ENCODE measurements around the gene PRR29.
"Not testable (repeated sequence)": the region's sequence is repeated elsewhere in the genome, so short reads cannot be mapped to it uniquely, and the experiment has no call there.

The PRR29 gene

DNA sequence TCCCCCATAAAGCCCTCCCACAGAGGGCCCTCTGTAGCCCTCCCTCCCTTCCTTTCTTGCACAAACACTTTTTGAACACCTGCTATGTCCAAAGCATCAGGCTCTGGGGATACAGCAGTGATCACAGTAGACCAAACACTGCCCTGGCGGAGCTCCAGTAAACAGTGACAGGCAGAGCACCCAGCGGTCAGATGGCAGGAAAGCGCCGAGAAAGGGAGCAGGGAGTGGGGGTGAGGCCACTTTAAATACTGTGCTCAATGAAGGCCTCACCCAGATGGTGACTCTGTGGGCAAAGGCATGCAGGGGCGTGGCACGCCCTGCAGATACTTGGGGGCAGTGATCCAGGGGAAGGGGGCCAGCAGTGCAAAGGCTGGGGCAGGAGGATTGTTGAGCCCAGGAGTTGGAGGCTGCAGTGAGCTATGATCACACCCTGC lies 7.6 kb downstream of the PRR29 start:
- TF ChIP-seq, protein P1, sequence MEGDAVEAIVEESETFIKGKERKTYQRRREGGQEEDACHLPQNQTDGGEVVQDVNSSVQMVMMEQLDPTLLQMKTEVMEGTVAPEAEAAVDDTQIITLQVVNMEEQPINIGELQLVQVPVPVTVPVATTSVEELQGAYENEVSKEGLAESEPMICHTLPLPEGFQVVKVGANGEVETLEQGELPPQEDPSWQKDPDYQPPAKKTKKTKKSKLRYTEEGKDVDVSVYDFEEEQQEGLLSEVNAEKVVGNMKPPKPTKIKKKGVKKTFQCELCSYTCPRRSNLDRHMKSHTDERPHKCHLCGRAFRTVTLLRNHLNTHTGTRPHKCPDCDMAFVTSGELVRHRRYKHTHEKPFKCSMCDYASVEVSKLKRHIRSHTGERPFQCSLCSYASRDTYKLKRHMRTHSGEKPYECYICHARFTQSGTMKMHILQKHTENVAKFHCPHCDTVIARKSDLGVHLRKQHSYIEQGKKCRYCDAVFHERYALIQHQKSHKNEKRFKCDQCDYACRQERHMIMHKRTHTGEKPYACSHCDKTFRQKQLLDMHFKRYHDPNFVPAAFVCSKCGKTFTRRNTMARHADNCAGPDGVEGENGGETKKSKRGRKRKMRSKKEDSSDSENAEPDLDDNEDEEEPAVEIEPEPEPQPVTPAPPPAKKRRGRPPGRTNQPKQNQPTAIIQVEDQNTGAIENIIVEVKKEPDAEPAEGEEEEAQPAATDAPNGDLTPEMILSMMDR (IDR thresholded peaks at IDR 0.05; ENCODE audit: borderline replicate concordance, control extremely low read depth, extremely low read depth, insufficient read depth, missing control alignments): no peak

DNA sequence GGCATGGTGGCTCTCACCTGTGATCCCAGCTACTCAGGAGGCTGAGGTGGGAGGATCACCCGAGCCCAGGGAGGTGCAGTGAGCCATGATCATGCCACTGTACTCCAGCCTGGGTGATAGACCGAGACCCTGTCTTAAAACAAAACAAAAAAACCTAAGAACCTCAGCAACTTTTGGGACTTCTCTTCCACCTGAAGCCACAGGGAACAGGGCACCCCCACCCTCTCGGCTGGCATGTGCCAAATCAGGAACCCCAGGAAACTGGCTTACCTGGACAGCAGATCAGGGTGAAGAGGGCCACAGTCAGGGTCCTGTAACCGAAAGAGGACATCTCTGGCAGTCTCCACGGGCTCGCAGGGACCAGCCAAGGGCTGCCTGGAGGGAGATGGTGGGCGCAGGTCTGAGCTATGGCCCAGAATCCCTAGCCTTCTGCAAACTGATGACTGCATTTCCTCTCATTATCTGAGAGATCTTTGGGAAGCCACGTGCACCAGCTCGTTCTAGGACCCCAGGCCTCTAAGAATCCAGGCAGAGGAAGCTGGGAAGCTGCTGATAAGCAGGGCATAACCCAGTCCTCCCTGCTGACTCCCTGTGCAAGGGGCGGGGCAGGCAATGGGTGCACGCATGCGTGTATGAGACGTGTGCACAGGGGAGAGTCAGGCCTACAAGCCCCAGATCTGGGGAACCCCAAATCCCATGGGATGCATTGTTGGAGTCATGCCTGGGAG lies 8.4 kb downstream of the PRR29 start:
- TF ChIP-seq, protein P1 (IDR thresholded peaks at IDR 0.05; ENCODE audit: borderline replicate concordance, control extremely low read depth, extremely low read depth, insufficient read depth, missing control alignments): no peak

More for the DNA sequence above, 7.6 kb downstream of the PRR29 start:
- no peak for DNase-seq (ENCODE audit: low spot score)
- in situ Hi-C loops (cut with MboI; ENCODE audit: low sequenced_read_pairs, unreplicated experiment): no loop called here

DNA sequence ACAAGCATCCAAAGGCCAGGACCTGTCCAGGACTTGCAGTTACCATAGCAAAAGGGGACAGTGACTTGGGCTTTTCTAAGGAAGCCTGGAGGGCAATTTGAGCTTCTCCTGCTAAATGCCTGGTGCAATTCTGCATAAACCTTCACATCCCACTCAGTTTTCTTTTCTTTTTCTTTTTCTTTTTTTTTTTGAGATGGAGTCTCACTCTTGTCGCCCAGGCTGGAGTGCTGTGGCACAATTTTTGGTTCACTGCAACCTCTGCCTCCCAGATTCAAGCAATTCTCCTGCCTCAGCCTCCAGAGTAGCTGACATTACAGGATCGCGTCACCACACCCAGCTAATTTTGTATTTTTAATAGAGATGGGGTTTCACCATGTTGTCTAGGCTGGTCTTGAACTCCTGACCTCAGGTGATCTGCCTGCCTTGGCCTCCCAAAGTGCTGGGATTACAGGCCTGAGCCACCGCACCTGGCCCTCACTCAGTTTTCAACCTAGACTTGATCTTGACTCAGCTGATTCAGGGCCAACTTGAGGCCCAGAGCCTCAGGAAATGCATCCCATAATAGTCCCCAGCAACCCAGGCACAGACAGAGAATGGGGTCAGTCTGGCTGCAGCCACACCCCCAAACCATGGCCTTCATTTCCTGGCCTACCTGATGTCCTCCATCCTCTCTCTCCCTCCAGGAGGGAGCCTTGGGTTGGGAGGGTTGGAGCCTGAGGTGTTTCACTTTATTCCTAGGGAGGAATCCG lies 9.1 kb downstream of the PRR29 start:
- in situ Hi-C loops (cut with MboI; ENCODE audit: low sequenced_read_pairs, unreplicated experiment); DNase-seq (ENCODE audit: low spot score): not testable (repeated sequence)

More for the DNA sequence above, 8.4 kb downstream of the PRR29 start:
- in situ Hi-C loops (cut with MboI; ENCODE audit: low sequenced_read_pairs, unreplicated experiment): no loop called here
- peak; percentile 22 for DNase-seq (ENCODE audit: low spot score)

DNA sequence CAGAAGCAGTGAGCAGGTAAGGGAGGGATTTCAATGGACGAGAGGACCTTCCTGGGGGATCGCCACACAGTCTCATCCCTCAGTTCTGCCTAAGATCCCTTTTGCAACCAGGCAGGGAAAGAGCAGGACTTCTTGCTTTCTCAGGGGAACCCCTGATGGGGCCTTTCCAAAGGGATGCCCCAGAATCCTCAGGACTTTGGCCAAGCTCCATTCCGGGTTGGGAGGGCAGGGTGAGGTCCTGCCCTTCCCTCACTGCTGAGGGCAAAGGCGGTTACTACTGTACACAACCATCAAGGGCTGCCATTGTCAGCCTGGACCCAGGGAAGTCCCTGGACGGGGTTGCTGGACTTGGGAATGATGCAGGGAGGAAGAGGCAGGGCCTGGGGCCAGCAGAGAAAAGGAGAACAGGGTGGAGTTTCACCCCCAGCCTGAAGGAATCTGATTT lies 9.7 kb downstream of the PRR29 start:
- TF ChIP-seq, protein P1 (IDR thresholded peaks at IDR 0.05; ENCODE audit: borderline replicate concordance, control extremely low read depth, extremely low read depth, insufficient read depth, missing control alignments): no peak
- DNase-seq (ENCODE audit: low spot score): no peak
- in situ Hi-C loops (cut with MboI; ENCODE audit: low sequenced_read_pairs, unreplicated experiment): no loop called here

DNA sequence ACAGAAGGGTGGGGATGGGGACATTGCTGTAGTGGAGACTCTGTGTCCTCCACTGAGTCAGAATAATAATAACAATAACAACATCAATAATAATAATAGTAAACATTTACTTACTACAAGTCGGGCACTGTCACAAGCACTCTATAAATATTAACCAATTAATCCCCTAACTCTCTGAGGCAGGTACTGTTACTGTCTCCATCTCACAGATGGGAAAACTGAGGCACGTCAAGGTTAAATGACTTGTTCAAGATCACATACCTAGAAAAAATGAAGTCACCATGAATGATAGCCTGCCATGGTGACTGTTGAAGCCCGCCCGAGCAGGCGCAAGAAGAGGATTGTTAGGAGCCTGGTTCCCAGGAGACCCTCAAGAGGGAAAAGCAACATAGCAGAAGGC lies 10.2 kb downstream of the PRR29 start:
- DNase-seq (ENCODE audit: low spot score): no peak
- TF ChIP-seq, protein P1 (IDR thresholded peaks at IDR 0.05; ENCODE audit: borderline replicate concordance, control extremely low read depth, extremely low read depth, insufficient read depth, missing control alignments): no peak
- in situ Hi-C loops (cut with MboI; ENCODE audit: low sequenced_read_pairs, unreplicated experiment): no loop called here

DNA sequence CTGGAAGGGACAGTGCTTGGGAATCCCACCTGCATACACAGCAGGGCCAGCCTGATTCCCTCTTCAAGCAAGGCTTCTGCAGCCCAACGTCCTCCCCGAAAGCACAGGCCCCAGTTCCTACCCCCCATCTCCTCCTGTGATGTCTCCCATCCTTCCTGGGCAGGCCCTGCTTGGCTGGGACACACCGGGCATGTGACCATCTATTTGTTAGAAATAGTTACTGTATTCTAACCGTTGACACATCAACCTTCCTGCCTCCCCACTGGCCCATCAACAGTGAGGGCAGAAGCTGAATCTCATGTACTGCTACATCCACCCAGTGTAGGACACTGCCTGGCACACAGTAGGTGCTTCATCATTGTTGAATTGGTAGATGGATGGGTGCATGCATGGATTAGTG lies 10.7 kb downstream of the PRR29 start:
- TF ChIP-seq, protein P1 (IDR thresholded peaks at IDR 0.05; ENCODE audit: borderline replicate concordance, control extremely low read depth, extremely low read depth, insufficient read depth, missing control alignments): no peak
- DNase-seq (ENCODE audit: low spot score): no peak
- in situ Hi-C loops (cut with MboI; ENCODE audit: low sequenced_read_pairs, unreplicated experiment): no loop called here
